ENCODE measurements around the gene WHRN.

Gene WHRN

DNA sequence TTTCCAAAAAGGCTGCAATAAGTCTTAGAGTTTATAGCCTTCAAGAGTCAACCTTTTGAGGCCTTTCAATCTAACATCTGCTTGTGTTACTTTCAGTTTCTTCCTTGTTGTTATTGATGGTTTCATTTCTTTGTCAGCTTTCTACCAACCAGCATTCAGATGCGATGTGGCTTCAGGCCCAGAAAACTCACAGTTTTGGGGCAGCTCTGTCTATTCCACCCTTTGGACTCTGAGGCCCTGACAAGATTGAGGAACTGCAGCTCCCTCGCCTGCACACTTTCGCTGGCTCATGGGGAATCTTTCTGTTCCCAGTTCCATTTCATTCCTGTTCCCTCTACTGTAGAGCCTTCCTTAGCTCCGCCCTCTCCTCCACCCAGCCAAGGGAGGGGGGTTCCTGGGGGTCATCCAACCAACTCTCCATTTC is 13.3 kb upstream of the WHRN start:
- DNase-seq (ENCODE audit: low read depth in 1 of 2, low spot score in 1 of 2): no peak
- Histone ChIP-seq H3K4me3 (replicated peaks; ENCODE audit: insufficient read depth, low read length) (no peak overlapping the region), H3K27ac (replicated peaks) (no peak overlapping the region)

DNA sequence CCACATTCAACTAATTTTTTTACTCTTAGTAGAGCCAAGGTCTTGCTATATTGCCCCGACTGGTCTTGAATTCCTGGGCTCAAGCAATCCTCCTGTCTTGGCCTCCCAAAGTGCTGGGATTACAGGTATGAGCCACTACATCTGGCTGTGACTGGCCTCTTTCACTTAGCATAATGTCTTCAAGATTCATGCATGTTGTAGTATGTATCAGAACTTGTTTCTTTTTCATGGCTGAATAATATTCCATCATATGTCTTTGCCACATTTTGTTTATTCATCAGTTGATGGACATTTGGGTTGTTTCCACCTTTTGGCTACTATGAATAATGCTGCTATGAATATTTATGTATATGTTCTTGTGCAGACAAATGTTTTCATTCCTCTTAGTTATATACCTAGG is 12.8 kb upstream of the WHRN start:
- no peak for DNase-seq (ENCODE audit: low read depth in 1 of 2, low spot score in 1 of 2)
- H3K4me3 ChIP-seq (replicated peaks; ENCODE audit: insufficient read depth, low read length): no peak overlapping the region
- H3K27me3 ChIP-seq (ENCODE audit: insufficient read depth, poor library complexity, severe bottlenecking): peaks cover 7% of the 10 kb centered on the region
- no peak overlapping the region for H3K27ac ChIP-seq (replicated peaks)
- TF ChIP-seq GABPA (IDR thresholded peaks at IDR 0.05; ENCODE audit: low read depth) (no peak), POLR2AphosphoS5 (IDR thresholded peaks at IDR 0.05; ENCODE audit: low read depth) (no peak), SPI1 (IDR thresholded peaks at IDR 0.05; ENCODE audit: borderline replicate concordance, low read depth) (no peak)
- TF ChIP-seq, protein P1, sequence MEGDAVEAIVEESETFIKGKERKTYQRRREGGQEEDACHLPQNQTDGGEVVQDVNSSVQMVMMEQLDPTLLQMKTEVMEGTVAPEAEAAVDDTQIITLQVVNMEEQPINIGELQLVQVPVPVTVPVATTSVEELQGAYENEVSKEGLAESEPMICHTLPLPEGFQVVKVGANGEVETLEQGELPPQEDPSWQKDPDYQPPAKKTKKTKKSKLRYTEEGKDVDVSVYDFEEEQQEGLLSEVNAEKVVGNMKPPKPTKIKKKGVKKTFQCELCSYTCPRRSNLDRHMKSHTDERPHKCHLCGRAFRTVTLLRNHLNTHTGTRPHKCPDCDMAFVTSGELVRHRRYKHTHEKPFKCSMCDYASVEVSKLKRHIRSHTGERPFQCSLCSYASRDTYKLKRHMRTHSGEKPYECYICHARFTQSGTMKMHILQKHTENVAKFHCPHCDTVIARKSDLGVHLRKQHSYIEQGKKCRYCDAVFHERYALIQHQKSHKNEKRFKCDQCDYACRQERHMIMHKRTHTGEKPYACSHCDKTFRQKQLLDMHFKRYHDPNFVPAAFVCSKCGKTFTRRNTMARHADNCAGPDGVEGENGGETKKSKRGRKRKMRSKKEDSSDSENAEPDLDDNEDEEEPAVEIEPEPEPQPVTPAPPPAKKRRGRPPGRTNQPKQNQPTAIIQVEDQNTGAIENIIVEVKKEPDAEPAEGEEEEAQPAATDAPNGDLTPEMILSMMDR (IDR thresholded peaks at IDR 0.05; ENCODE audit: insufficient read depth, low read length): no peak
- TF ChIP-seq, protein P2, sequence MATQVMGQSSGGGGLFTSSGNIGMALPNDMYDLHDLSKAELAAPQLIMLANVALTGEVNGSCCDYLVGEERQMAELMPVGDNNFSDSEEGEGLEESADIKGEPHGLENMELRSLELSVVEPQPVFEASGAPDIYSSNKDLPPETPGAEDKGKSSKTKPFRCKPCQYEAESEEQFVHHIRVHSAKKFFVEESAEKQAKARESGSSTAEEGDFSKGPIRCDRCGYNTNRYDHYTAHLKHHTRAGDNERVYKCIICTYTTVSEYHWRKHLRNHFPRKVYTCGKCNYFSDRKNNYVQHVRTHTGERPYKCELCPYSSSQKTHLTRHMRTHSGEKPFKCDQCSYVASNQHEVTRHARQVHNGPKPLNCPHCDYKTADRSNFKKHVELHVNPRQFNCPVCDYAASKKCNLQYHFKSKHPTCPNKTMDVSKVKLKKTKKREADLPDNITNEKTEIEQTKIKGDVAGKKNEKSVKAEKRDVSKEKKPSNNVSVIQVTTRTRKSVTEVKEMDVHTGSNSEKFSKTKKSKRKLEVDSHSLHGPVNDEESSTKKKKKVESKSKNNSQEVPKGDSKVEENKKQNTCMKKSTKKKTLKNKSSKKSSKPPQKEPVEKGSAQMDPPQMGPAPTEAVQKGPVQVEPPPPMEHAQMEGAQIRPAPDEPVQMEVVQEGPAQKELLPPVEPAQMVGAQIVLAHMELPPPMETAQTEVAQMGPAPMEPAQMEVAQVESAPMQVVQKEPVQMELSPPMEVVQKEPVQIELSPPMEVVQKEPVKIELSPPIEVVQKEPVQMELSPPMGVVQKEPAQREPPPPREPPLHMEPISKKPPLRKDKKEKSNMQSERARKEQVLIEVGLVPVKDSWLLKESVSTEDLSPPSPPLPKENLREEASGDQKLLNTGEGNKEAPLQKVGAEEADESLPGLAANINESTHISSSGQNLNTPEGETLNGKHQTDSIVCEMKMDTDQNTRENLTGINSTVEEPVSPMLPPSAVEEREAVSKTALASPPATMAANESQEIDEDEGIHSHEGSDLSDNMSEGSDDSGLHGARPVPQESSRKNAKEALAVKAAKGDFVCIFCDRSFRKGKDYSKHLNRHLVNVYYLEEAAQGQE (IDR thresholded peaks at IDR 0.05; ENCODE audit: insufficient replicate concordance, low read depth): no peak

More for the DNA sequence above, 13.3 kb upstream of the WHRN start:
- TF ChIP-seq, protein P1 (IDR thresholded peaks at IDR 0.05; ENCODE audit: insufficient read depth, low read length): no peak
- peak; percentile 39; the same call in 1 of the 2 replicates for TF ChIP-seq SPI1 (IDR thresholded peaks at IDR 0.05; ENCODE audit: borderline replicate concordance, low read depth)
- H3K27me3 ChIP-seq (ENCODE audit: insufficient read depth, poor library complexity, severe bottlenecking): peaks cover 11% of the 10 kb centered on the region

DNA sequence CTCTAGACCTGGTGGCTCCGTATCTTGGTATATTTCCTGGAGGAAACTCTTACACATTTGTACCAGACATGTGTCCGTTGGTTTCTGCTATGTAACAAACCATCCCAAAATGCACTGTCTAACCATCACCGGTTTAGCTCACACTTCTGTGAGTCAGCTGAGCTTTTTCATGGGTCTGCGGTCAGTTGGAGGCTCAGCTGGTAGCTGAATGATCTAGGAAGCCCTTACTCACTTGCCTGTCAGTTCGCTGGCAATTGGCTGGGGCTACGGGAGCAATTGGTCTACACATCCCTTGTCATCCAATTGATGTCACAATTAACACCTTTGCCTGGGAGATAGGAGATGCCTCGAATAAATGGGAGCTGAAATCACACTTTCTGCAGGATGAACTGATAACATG is 11.6 kb upstream of the WHRN start:
- DNase-seq (ENCODE audit: low read depth in 1 of 2, low spot score in 1 of 2): no peak
- Histone ChIP-seq H3K27me3 (ENCODE audit: insufficient read depth, poor library complexity, severe bottlenecking) (peaks cover 2% of the 10 kb centered on the region), H3K4me3 (replicated peaks; ENCODE audit: insufficient read depth, low read length) (no peak overlapping the region), H3K27ac (replicated peaks) (no peak overlapping the region)
- TF ChIP-seq, protein P1 (IDR thresholded peaks at IDR 0.05; ENCODE audit: insufficient read depth, low read length): no peak
- no peak for TF ChIP-seq SPI1 (IDR thresholded peaks at IDR 0.05; ENCODE audit: borderline replicate concordance, low read depth)
- TF ChIP-seq, protein P2 (IDR thresholded peaks at IDR 0.05; ENCODE audit: insufficient replicate concordance, low read depth): no peak
- TF ChIP-seq POLR2AphosphoS5 (IDR thresholded peaks at IDR 0.05; ENCODE audit: low read depth): no peak
- TF ChIP-seq GABPA (IDR thresholded peaks at IDR 0.05; ENCODE audit: low read depth): no peak

DNA sequence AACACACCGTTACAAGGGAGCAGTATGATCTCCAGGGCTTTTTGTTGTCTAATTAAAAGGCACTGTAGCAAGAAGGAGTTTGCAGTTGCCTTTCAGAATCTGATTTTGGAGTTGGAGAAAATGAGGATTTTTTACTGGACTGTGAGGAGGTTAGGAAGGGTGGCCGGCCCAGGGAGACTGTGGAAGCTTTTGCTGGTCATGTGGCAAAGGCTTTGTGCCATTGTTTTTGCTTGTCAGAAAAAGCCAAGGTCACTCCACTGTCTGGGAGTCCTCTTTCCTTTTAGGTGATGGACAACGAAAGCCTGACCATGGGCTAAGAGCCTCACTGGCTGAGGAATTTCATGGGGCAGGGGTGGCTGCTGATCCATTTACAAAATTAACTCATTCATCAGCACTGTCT is 10.3 kb upstream of the WHRN start:
- Histone ChIP-seq H3K27me3 (ENCODE audit: insufficient read depth, poor library complexity, severe bottlenecking) (peaks cover 3% of the 10 kb centered on the region), H3K27ac (replicated peaks) (no peak overlapping the region), H3K4me3 (replicated peaks; ENCODE audit: insufficient read depth, low read length) (no peak overlapping the region)
- TF ChIP-seq, protein P2 (IDR thresholded peaks at IDR 0.05; ENCODE audit: insufficient replicate concordance, low read depth): no peak
- TF ChIP-seq SPI1 (IDR thresholded peaks at IDR 0.05; ENCODE audit: borderline replicate concordance, low read depth) (no peak), GABPA (IDR thresholded peaks at IDR 0.05; ENCODE audit: low read depth) (no peak), POLR2AphosphoS5 (IDR thresholded peaks at IDR 0.05; ENCODE audit: low read depth) (no peak)
- TF ChIP-seq, protein P1 (IDR thresholded peaks at IDR 0.05; ENCODE audit: insufficient read depth, low read length): no peak
- no peak for DNase-seq (ENCODE audit: low read depth in 1 of 2, low spot score in 1 of 2)
